ENCODE data around the gene PIRT.

GRCh38 chr17:10806545-10807262, 31.2 kb downstream of the PIRT start:
- TF ChIP-seq POLR2A (IDR thresholded peaks at IDR 0.05): no peak
- no peak for TF ChIP-seq CTCF (IDR thresholded peaks at IDR 0.05)
- no peak for TF ChIP-seq EP300 (IDR thresholded peaks at IDR 0.05)
